Vagina (tissue), 2 donors: ENCODE data around the gene ZNF672.

Experiments
- POLR2A ChIP-seq, 2 donors: fragments of 450-650 bp; IDR thresholded peaks; one replicate each; pipeline ENCODE4 v1.6.1; 2017; ENCODE audit warnings: antibody characterized with exemption in 2 of 2, mild to moderate bottlenecking in 2 of 2, moderate library complexity in 2 of 2
- POLR2AphosphoS5 ChIP-seq, 2 donors: sonication (generic); formaldehyde crosslinking; IDR thresholded peaks; one replicate each; pipeline ENCODE4 v1.9.0; 2017; ENCODE audit warnings: antibody characterized with exemption in 2 of 2, mild to moderate bottlenecking in 2 of 2, low read depth in 1 of 2; ENCODE audit not compliant: insufficient read depth in 1 of 2
- TF ChIP-seq, protein P1 (sequence below), 3 experiments: fragments of 450-650 bp in 2 of 3; fragments of 200-600 bp in 1 of 3; sonication (generic) in 1 of 3; IDR thresholded peaks; one replicate each; pipeline ENCODE4 v1.5.1; 2017 to 2019; ENCODE audit warnings: antibody characterized with exemption in 3 of 3, mild to moderate bottlenecking in 2 of 3, moderate library complexity in 2 of 3

- TF ChIP-seq, protein P1, sequence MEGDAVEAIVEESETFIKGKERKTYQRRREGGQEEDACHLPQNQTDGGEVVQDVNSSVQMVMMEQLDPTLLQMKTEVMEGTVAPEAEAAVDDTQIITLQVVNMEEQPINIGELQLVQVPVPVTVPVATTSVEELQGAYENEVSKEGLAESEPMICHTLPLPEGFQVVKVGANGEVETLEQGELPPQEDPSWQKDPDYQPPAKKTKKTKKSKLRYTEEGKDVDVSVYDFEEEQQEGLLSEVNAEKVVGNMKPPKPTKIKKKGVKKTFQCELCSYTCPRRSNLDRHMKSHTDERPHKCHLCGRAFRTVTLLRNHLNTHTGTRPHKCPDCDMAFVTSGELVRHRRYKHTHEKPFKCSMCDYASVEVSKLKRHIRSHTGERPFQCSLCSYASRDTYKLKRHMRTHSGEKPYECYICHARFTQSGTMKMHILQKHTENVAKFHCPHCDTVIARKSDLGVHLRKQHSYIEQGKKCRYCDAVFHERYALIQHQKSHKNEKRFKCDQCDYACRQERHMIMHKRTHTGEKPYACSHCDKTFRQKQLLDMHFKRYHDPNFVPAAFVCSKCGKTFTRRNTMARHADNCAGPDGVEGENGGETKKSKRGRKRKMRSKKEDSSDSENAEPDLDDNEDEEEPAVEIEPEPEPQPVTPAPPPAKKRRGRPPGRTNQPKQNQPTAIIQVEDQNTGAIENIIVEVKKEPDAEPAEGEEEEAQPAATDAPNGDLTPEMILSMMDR (IDR thresholded peaks at IDR 0.05) = peak; percentile 41 to 64 (median 51)
- no peak for TF ChIP-seq POLR2A (IDR thresholded peaks at IDR 0.05)
- TF ChIP-seq POLR2AphosphoS5 (IDR thresholded peaks at IDR 0.05; ENCODE audit: insufficient read depth in 1 of 2, low read depth in 1 of 2) = no peak
Observed at GRCh38 chr1:248807067-248807737, 30.8 kb upstream of the ZNF672 start.
